IPS-18c (cell line): Measurements from ENCODE around the gene ZNF579.

Experiments used
- H3K4me3 ChIP-seq: 2 replicates; pipeline ENCODE4 v1.7.0; 2013; ENCODE audit warnings: low read depth, mild to moderate bottlenecking, low read length, moderate library complexity; ENCODE audit not compliant: insufficient read depth
- H3K9me3 ChIP-seq: one replicate; pipeline ENCODE4 v1.6.1; 2013; ENCODE audit warnings: mild to moderate bottlenecking, low read length, moderate library complexity; ENCODE audit not compliant: control insufficient read depth, insufficient read depth

The ZNF579 gene

GRCh38 chr19:55580628-55581144 lies at the start of gene ZNF579:
Gene ZNF579, minus strand, starts transcription at chr19:55580848. Its CDS starts 1,209 bp downstream, at chr19:55579639.
- H3K9me3 ChIP-seq: no peaks in the 10 kb centered on the region
- H3K4me3 ChIP-seq: peak within 1 kb of the TSS; percentile 75

GRCh38 chr19:55626350-55626749 lies 45.7 kb upstream of the ZNF579 start:
- Histone ChIP-seq H3K9me3 (no peaks in the 10 kb centered on the region), H3K4me3 (no peak overlapping the region)

DNA sequence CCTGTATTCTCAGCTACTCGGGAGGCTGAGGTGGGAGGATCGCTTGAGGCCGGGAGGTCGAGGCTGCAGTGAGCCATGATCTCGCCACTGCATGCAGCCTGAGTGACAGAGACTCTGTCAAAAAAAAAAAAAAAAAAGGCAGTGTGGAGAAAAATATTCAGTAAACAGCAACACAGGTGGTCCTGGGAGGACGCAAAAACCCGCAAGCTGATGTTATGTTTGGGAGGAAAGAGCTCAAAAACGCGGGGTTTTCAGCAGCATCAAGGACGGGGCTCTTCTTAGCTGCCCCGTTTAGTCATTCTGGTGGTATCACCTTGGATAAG lies 44.3 kb upstream of the ZNF579 start:
- no peaks in the 10 kb centered on the region for H3K9me3 ChIP-seq
- H3K4me3 ChIP-seq: peak overlapping the region; percentile 56; the same call in 1 of the 2 replicates

DNA sequence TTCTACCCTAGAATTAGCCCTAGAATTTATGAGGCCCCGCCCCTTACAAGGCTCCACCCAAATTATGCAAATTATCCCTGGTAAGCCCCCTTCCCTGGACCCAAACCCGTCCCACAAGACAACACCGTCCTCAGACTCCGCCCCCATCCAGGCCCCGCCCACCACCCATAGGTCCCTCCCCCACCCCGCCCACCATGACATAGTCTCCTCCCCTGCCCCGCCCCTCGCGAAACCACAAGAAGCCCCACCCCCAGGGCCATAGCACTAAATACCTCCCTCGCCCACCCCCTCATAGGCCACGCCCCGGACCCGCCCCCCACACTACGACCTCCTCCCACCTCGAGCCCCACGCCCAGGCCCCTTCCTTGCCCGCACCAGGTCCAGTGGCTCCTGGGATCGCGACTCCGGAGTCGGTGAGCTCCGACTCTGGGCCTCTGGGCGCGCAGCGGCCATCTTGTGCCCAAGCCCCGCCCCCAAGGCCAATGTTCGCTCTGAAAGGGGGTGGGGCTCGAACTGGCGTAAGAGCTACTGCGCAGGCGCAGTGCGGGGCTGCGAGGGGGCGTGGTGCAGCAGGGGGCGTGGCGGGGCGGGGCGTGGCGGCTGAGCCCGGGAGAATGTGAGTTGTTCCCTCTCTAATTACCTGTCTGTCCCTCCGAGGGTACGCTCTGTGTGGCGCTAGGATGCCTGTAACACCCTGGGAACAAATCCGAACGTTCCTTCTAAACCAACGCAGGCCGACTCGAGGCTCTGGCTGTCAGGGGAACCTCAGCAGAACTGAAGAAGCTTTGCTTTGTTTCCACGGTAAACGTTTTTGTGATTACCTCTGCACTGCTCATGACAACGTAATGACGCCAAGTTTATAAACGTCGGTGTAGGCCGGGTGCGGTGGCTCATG lies 43.7 kb upstream of the ZNF579 start, which contains the start of gene ZNF784:
TSS of gene ZNF784 (minus strand) at position 458 of the 895 bp plus-strand sequence. CDS start at position 453, 5 bp downstream.
- Histone ChIP-seq H3K4me3 (peak within 1 kb of the TSS; percentile 56; the same call in 1 of the 2 replicates), H3K9me3 (no peaks in the 10 kb centered on the region)

GRCh38 chr19:55623561-55623960 lies 42.9 kb upstream of the ZNF579 start:
- H3K4me3 ChIP-seq: no peak overlapping the region; the same call in 1 of the 2 replicates

DNA sequence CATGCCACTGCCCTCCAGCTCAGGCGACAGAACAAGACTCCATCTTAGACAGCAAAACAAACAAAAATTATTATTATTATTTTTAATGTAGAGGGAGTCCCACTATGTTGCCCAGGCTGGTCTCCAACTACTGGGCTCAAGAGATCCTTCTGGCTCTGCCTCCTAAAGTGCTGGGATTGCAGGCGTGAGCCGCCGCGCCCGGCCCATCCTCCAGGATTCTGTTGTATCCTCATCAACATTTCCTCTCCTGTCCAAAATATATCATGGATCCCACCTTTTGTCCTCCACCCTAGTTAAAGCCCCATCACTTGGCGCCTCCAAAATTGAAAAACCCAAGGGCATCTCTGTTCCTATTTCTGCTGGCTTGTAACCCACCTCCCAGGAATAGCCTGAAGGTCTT lies 42.5 kb upstream of the ZNF579 start:
- no peaks in the 10 kb centered on the region for H3K9me3 ChIP-seq
- H3K4me3 ChIP-seq: no peak overlapping the region

More at GRCh38 chr19:55623561-55623960, 42.9 kb upstream of the ZNF579 start:
- H3K9me3 ChIP-seq: no peaks in the 10 kb centered on the region

GRCh38 chr19:55622242-55622969 lies 41.8 kb upstream of the ZNF579 start:
- no peak overlapping the region for H3K4me3 ChIP-seq
- peaks cover under 1% of the 10 kb centered on the region for H3K9me3 ChIP-seq

- Histone ChIP-seq H3K4me3 (no peak overlapping the region), H3K9me3 (peaks cover 3% of the 10 kb centered on the region)
These were observed 41.1 kb upstream of the ZNF579 start for GRCh38 chr19:55621673-55622231.

- H3K9me3 ChIP-seq: peaks cover 3% of the 10 kb centered on the region
These were observed 40.6 kb upstream of the ZNF579 start for GRCh38 chr19:55621205-55621672.

DNA sequence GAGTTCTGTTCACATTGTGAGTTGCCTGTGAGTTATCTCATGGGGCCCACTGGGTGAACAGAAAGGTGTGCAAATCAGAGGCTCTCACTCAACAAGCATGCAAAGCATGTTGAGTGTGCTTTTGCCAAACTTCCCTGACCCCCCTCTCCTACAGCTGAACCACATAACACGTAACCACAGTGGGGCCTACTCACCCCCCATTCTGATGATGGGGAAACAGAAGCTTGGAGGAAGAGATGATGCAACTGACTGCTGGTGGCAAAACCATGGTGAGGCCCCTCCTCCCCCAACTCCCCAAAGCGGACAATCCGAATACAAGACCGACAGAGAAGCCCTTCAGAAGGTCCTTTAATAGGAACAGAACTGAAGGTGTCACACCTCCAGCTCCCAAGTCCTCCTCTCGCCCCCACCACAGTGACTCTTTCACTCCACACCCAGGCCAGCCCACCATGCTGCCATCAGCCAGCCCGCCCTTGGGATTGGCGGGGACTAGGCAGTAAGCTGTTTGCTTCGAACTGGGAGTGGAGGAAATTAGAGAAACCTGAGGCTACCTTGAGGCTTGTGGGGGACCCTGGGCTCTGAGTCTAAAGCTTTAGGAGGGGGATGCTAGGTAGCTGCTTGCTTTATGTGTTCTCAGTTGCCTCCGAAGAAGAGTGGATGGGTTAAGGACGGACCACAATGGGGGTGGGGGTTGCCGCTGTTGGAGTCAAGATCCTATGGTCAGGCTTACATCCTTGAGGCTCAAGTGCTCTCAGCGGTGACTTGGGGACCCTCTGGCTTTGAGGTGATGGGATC lies 40.0 kb upstream of the ZNF579 start:
- H3K4me3 ChIP-seq: no peak overlapping the region
- peaks cover 3% of the 10 kb centered on the region for H3K9me3 ChIP-seq

More at GRCh38 chr19:55621205-55621672, 40.6 kb upstream of the ZNF579 start:
- H3K4me3 ChIP-seq: no peak overlapping the region

DNA sequence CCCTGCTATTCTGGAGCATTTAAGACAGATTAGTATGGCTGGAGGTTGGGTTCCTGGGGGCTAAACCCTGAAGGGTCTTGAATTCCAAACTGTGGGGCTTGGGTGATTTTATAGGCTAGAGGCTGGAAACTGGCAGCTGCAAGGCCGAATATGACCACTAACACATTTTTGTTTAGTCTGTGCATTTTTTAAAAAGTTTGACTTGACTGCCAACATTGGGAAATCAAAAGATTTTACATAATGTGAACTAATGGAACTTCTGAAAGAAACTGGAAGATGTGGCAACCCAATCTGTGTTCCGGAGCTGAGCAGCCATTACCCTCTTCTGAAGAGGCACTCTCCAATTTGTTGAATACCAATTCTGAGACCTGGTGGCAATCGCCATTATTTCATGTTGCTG lies 38.6 kb upstream of the ZNF579 start:
- H3K4me3 ChIP-seq: no peak overlapping the region
- H3K9me3 ChIP-seq: peaks cover 3% of the 10 kb centered on the region

DNA sequence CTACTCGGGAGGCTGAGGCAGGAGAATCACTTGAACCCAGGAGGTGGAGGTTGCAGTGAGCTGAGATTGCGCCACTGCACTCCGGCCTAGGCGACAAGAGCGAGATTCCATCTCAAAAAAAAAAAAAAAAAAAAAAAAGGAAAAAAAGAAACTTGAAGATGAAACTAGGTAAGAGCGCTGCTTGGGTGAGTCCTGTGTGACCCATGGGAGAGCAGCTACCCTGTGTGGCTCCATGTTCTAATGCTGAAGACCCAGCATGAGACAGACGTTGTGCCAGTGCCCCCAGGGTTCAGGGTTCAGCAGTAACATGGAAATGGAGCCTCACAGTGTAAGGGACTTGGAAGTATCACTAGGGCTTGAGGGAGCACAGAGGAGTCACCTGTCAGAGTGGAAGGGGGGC lies 37.8 kb upstream of the ZNF579 start:
- H3K9me3 ChIP-seq: peaks cover 3% of the 10 kb centered on the region
- H3K4me3 ChIP-seq: no peak overlapping the region

GRCh38 chr19:55617426-55617825 lies 36.8 kb upstream of the ZNF579 start:
- Histone ChIP-seq H3K4me3 (no peak overlapping the region), H3K9me3 (peaks cover 3% of the 10 kb centered on the region)

GRCh38 chr19:55616395-55616875 lies 35.8 kb upstream of the ZNF579 start:
- H3K9me3 ChIP-seq: peaks cover 3% of the 10 kb centered on the region
- no peak overlapping the region for H3K4me3 ChIP-seq

- peaks cover 3% of the 10 kb centered on the region for H3K9me3 ChIP-seq
- no peak overlapping the region for H3K4me3 ChIP-seq
These were observed 35.1 kb upstream of the ZNF579 start for GRCh38 chr19:55615543-55616394.
